Measurements from ENCODE around the gene SLC35F3. TPM values are rescaled to one million over a fixed set of nuclear protein-coding genes. Genes with fewer than 3 reads are reported as not detected.

The SLC35F3 gene
- total RNA-seq, 2 donors from 2014 or later = not detected

GRCh38 chr1:233988963-233989696, 84.7 kb downstream of the SLC35F3 start:
- Histone ChIP-seq H3K4me3 (no peak overlapping the region), H3K9me3 (no peaks in the 10 kb centered on the region), H3K4me1 (no peaks in the 10 kb centered on the region), H3K27ac (no peak overlapping the region), H3K27me3 (no peaks in the 10 kb centered on the region), H3K36me3 (no peaks in the 10 kb centered on the region)
- DNase-seq (ENCODE audit: low spot score) = no peak
- TF ChIP-seq, protein P1, sequence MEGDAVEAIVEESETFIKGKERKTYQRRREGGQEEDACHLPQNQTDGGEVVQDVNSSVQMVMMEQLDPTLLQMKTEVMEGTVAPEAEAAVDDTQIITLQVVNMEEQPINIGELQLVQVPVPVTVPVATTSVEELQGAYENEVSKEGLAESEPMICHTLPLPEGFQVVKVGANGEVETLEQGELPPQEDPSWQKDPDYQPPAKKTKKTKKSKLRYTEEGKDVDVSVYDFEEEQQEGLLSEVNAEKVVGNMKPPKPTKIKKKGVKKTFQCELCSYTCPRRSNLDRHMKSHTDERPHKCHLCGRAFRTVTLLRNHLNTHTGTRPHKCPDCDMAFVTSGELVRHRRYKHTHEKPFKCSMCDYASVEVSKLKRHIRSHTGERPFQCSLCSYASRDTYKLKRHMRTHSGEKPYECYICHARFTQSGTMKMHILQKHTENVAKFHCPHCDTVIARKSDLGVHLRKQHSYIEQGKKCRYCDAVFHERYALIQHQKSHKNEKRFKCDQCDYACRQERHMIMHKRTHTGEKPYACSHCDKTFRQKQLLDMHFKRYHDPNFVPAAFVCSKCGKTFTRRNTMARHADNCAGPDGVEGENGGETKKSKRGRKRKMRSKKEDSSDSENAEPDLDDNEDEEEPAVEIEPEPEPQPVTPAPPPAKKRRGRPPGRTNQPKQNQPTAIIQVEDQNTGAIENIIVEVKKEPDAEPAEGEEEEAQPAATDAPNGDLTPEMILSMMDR (IDR thresholded peaks at IDR 0.05) = no peak

GRCh38 chr1:233990486-233990885, 86.0 kb downstream of the SLC35F3 start:
- Histone ChIP-seq H3K4me1 (no peaks in the 10 kb centered on the region), H3K9me3 (no peaks in the 10 kb centered on the region), H3K27ac (no peak overlapping the region), H3K27me3 (no peaks in the 10 kb centered on the region), H3K36me3 (no peaks in the 10 kb centered on the region), H3K4me3 (no peak overlapping the region)
- TF ChIP-seq, protein P1 (IDR thresholded peaks at IDR 0.05) = no peak
- no peak for DNase-seq (ENCODE audit: low spot score)

- H3K36me3 ChIP-seq = no peaks in the 10 kb centered on the region
- no peaks in the 10 kb centered on the region for H3K4me1 ChIP-seq
- DNase-seq (ENCODE audit: low spot score) = no peak
- H3K9me3 ChIP-seq = no peaks in the 10 kb centered on the region
- H3K27ac ChIP-seq = no peak overlapping the region
- H3K4me3 ChIP-seq = no peak overlapping the region
- TF ChIP-seq, protein P1 (IDR thresholded peaks at IDR 0.05) = no peak
- no peaks in the 10 kb centered on the region for H3K27me3 ChIP-seq
These were observed 89.2 kb downstream of the SLC35F3 start for GRCh38 chr1:233993651-233994050.

GRCh38 chr1:233994112-233994511, 89.6 kb downstream of the SLC35F3 start:
- Histone ChIP-seq H3K9me3 (no peaks in the 10 kb centered on the region), H3K4me3 (no peak overlapping the region), H3K36me3 (no peaks in the 10 kb centered on the region), H3K27me3 (no peaks in the 10 kb centered on the region), H3K27ac (no peak overlapping the region), H3K4me1 (no peaks in the 10 kb centered on the region)
- no peak for DNase-seq (ENCODE audit: low spot score)
- TF ChIP-seq, protein P1 (IDR thresholded peaks at IDR 0.05) = no peak

DNA sequence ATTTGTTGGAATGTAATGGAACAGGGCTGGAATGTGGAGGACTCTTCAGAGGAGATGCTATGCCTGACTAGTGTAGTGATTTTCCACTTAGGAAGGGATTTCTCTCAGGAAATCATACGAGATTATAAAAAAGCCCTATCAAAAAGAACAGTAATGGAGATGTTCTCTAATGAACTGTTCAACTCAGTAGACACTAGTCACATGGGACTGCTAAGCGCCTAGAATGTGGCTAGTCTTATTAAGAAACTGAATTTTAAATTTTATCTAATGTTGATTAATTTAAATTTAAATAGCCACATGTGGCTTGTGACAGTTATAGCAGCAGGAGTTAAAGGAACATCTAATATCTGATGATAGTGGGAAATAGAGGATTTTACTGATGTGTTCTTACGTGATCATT, 94.0 kb downstream of the SLC35F3 start:
- no peak overlapping the region for H3K27ac ChIP-seq
- no peak overlapping the region for H3K4me3 ChIP-seq
- no peak for DNase-seq (ENCODE audit: low spot score)
- H3K36me3 ChIP-seq = no peaks in the 10 kb centered on the region
- no peaks in the 10 kb centered on the region for H3K4me1 ChIP-seq
- TF ChIP-seq, protein P1 (IDR thresholded peaks at IDR 0.05) = no peak
- no peaks in the 10 kb centered on the region for H3K27me3 ChIP-seq
- H3K9me3 ChIP-seq = no peaks in the 10 kb centered on the region

GRCh38 chr1:233998891-233999290, 94.4 kb downstream of the SLC35F3 start:
- Histone ChIP-seq H3K4me1 (no peaks in the 10 kb centered on the region), H3K27me3 (no peaks in the 10 kb centered on the region), H3K9me3 (no peaks in the 10 kb centered on the region), H3K4me3 (no peak overlapping the region), H3K27ac (no peak overlapping the region), H3K36me3 (no peaks in the 10 kb centered on the region)
- no peak for DNase-seq (ENCODE audit: low spot score)
- TF ChIP-seq, protein P1 (IDR thresholded peaks at IDR 0.05) = no peak

All from right atrium auricular region (tissue), 2 donors.